GM19023 (cell line): ENCODE results near the gene ARHGEF37.
"Not testable (repeated sequence)": the region's sequence is repeated elsewhere in the genome, so short reads cannot be mapped to it uniquely, and the experiment has no call there.

ENCODE experiments used
- ATAC-seq: cut with Tn5 transposase; IDR thresholded peaks from one replicate; pipeline ENCODE4 v1.9.1; 2021; ENCODE audit warnings: mild to moderate bottlenecking, moderate library complexity; ENCODE audit not compliant: unreplicated experiment

ARHGEF37 gene

GRCh38 chr5:149563466-149563865, 17.8 kb upstream of the ARHGEF37 start:
- no peak for ATAC-seq

- peak; percentile 92 for ATAC-seq
Observed at GRCh38 chr5:149564542-149565140, 16.7 kb upstream of the ARHGEF37 start.

DNA sequence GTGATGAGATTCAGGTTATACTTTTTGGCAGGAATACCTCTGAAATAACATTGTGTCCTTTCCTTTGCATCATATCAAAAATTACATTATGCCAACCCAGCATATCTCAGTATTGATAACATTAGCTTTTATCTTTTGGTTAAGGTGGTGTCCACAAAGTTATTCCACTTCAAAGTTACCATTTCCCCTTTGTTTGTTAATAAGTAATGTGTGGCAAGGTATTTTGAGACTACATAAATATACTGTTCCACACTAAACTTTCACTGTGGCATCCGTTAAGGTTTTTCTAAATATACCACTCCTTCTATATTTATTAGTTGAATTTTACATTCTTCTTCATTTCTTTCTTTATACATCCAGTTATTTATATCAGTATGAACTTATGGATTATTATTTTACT, 14.1 kb upstream of the ARHGEF37 start:
- ATAC-seq = no peak

DNA sequence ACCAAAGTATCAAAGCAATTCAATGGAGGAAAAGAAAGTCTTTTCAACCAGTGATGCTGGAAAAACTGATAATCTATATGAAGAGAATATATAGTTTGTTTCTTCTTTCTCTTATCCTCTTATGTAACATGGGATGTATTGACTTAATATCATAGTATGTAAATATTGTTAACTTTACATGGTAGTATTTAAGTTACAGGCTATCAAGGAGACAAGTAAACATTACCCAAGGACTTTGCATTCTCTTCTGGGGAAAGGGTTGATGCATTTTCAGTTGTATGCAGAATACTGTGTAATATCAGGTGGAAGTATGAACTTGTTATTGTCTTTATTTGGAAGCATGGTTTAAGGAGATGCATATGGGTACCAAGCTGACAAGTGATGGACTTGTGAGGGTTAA, 9.1 kb upstream of the ARHGEF37 start:
- ATAC-seq = no peak

GRCh38 chr5:149572576-149573231, 8.6 kb upstream of the ARHGEF37 start:
- ATAC-seq = no peak

GRCh38 chr5:149575131-149575530, 6.2 kb upstream of the ARHGEF37 start:
- no peak for ATAC-seq

- no peak for ATAC-seq
Observed at GRCh38 chr5:149576021-149576420, 5.3 kb upstream of the ARHGEF37 start.

DNA sequence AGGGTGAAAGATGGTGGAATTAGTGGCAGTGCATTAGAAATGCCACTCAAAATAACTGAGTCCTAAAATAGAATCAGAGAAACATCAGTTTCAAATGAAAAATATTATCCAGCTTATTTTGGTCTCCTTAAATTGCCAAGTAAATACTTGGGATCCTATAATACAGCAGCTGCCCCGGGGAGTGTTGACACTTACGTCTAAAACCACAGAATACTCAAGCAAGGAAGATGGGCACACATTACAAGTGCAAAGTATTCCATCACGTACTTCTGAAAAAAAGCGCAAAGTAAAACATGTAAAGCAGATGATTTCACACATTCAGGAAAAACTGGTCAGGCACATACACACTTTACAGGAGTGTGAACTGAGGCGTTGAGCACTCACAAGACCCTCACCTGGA, 2.4 kb upstream of the ARHGEF37 start:
- no peak for ATAC-seq

DNA sequence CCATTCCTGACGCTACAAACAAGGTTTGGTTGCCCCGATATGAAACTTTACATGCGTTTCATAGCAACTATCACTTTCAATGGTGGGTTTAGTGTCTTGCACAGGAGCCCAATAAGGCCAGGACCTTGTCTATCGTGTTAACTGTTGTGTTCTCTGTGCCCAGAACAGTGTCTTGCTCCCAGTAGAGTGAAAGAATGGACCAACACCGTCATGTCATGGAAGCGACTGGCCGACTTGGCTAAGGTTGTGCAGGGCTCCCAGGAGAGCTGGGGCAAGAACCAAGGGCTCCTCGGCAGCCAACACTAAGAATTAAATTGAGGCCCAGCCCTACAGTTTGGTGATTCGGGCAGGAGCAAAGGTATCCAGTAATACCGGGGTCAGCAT, 498 bp upstream of the ARHGEF37 start:
- no peak for ATAC-seq

DNA sequence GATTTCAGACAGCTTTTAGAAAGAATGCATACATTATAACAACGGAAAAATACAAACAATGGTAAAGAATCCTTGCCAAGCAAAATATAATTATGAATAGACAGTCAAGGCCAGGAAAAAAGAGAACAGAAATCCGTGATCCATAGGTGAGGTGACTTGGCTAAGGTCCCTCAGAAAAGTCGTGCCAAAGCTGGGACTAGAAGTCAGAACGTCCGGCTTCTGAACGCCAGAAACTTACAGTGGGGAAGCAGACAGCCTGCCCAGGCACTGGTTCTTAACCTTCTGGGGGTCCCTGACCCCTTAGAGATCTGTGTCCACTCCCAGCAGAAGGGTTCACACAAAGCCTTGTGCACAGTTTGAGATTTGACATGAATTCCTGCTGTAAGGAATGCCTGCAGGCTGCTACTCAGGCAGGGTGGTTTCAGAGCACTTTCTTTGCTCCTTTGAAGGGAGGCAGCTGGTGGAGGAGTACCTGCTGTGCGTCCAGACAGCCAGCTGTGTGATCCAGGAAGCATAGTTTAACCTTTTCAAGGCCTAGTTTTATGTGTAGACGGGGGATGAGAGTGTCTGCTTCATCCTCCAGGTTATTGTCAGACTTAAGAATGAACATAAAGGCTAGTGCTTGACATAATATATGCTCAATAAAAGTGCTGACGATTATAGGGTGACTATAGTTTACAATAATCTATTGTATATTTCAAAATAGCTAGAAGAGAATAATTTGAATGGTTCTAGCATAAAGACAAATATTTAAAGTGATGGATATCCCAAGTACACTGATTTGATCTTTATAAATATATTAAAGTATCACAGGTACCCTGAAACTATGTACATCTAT, 852 bp downstream of the ARHGEF37 start:
- ATAC-seq = no peak

GRCh38 chr5:149583394-149583793, 2.1 kb downstream of the ARHGEF37 start:
- ATAC-seq = no peak

DNA sequence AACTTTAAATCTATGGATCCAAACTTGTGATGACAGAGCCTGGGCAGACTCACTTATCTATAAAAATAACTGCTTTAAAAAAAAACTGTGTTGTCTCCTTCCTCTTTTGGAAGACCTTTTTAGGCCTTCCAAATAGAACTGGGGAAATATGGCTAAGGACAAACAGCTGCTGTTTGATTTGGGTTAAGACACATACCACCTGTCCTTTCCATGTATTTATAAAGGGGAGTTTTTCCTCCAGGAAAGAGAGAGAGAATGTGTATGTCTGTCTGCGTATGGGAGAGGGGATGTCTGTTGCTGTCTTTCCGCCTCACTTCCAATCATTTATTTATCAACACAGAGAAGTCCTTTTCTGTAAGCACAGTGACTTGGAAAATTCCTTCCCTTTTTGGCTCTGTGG, 2.8 kb downstream of the ARHGEF37 start:
- ATAC-seq = no peak

GRCh38 chr5:149585910-149586309, 4.6 kb downstream of the ARHGEF37 start:
- ATAC-seq = no peak

DNA sequence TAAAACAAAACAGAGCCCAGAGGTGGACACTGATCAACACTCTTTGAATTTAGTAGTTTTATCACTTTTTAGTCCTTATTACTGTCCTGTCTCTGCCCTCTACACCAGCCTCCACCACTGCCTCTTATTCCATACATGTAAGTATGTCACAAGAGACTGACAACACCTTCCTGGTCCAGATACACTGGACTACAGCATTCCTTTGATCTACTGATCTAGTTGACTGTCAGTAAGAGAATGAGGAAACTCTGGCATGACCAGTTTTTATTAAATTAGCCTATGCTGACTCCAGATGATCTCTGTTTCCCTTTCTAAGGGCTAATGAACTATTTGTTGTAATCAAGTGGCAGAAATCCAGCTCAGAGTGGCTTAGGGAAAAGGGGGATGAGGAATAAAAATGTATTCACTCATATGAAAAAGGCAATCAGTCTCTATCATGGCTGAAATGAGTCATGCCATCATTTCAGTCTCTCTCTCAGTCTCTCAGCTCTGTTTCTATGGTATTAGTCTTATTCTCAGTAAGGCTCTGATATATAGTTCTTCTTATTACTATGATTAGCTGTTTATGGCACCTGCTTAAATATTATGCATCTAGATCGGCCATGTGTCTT, 5.5 kb downstream of the ARHGEF37 start:
- ATAC-seq = no peak

DNA sequence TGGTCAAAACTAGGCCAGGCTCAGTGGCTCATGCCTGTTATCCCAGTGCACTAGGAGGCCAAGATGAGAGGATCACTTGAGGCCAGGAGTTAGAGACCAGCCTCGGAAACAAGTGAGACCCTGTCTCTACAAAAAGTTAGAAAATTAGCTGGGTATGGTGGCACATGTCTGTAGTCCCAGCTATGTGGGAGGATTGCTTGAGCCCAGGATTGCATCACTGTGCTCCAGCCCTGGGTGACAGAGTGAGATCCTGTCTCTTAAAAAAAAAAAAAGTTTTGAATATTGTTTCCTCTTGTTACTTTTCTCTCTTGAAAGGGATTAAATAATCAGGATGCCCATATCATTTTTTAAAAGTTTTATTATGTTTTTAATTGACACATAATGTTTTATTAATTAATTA, 7.6 kb downstream of the ARHGEF37 start:
- no peak for ATAC-seq

DNA sequence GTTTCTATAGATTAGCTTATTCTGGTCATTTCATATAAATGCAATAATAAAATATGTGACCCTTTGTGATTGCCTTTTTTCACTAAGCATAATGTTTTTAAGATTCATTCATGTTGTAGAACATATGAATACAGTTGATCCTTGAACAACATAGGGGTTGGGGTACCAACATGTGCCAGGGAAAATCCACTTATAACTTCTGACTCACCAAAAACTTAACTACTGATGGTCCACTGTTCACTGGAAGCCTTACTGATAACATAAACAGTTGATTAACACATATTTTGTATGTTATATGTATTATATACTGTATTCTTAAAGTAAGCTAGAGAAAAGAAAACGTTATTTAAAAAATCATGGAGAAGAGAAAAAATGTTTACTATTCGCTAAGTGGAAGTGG, 12.1 kb downstream of the ARHGEF37 start:
- ATAC-seq = no peak

DNA sequence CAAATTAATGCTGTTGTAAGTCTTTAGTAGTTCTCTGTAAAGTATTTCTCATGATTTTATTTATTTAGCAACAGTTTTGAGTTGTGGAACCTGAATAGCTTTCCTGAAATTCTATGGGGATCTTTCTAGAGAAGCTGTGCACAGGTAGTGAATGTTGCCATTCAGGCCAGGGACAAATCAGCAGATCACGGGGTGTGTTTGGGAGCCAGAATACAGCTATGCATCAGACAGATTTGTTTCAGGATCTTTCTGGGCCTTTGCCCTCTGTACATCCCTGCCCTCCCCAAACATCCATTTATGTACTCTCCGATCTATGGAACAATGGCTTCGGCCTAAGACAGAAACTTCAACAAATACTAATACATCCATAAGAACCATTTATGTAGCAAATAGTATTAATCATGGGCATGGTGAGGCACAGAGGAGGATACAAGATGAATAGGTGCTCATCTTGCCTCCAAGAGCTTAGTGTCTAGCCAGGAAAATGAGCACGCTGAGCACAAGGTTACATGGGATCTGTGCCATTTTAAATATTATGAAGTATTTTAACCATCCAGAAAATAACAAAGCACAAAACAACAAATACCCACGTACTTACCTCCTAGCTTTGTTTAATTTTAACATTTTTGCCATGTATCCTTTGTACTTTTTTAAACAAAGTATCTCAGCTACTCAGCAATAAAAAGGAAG, 13.1 kb downstream of the ARHGEF37 start:
- ATAC-seq = no peak

GRCh38 chr5:149595105-149595504, 13.8 kb downstream of the ARHGEF37 start:
- not testable (repeated sequence) for ATAC-seq

DNA sequence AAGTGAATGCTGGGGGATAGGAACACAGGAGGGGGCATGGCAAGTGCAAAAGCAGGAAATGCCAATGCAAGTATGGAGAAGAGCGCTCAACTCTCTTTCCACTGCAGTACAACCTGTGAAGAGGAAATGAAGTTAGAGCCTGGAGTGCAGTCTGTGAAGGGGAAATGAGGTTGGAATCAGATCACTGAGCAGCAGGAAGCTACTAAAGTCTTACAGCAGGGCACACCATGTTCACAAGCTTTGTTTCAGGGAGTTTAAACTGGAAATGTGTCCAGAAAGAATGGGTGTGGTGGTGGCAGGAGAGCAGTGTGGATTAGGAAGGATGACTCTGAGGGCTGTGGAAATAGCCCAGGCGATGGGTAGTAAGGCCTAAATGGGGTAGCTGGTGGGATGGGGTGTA, 15.4 kb downstream of the ARHGEF37 start:
- ATAC-seq = no peak

- ATAC-seq = no peak
Observed at GRCh38 chr5:149597618-149598017, 16.3 kb downstream of the ARHGEF37 start.

DNA sequence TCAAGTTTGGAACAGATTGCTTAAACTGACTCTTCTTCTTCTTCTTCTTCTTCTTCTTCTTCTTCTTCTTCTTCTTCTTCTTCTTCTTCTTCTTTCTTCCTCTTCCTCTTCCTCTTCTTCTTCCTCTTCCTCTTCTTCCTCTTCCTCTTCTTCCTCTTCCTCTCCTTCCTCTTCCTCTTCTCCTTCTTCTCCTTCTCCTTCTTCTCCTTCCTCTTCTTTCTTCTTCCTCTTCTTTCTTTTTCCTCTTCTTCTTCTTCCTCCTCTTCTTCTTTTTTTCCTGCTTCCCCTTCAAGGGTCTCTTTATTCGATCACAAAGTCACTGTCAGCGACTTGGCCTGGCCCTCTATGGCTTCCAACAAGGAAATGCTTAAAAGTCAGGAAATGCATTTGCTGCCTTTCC, 16.9 kb downstream of the ARHGEF37 start:
- ATAC-seq = not testable (repeated sequence)
